OCI-LY7 (cell line): Measurements from ENCODE around the gene ISM2. TPM values are rescaled to one million over a fixed set of nuclear protein-coding genes. Genes with fewer than 3 reads are reported as not detected.

ENCODE experiments used
- BruUV-seq: library from RNA; stranded (reverse); fragments of 400-500 nt; replicated peaks from 2 replicates; lab custom pipeline; 2021; lab: Mats Ljungman, UMichigan
- CTCF ChIA-PET: fragments of 300-600 bp; sonication (Branson Sonifier 250); formaldehyde crosslinking; loops from one replicate; lab custom pipeline; 2022; ENCODE audit warnings: antibody characterized with exemption; ENCODE audit not compliant: unreplicated experiment; lab: Charles Lee
- POLR2A ChIA-PET: fragments of 300-600 bp; sonication (Branson Sonifier 250); formaldehyde crosslinking; loops from one replicate; lab custom pipeline; 2022; ENCODE audit warnings: antibody characterized with exemption; lab: Charles Lee
- DNase-seq: peaks from one replicate; pipeline ENCODE4 v3.0.0-alpha.2; 2015; ENCODE audit warnings: low spot score
- H2AFZ ChIP-seq: fragments of 200-600 bp; sonication (generic), shearing (Covaris generic); 2 replicates; pipeline ENCODE4 v1.6.1; 2014; ENCODE audit warnings: mild to moderate bottlenecking, antibody characterized with exemption, low read length, moderate library complexity
- H3K27ac ChIP-seq: fragments of 200-600 bp; sonication (generic); 2 replicates; pipeline ENCODE4 v1.5.1; 2014; ENCODE audit warnings: mixed run types, low read depth, mild to moderate bottlenecking, moderate library complexity, low read length, inconsistent platforms; ENCODE audit not compliant: poor library complexity, severe bottlenecking
- H3K36me3 ChIP-seq: fragments of 200-600 bp; sonication (generic); 2 replicates; pipeline ENCODE4 v1.6.1; 2014; ENCODE audit warnings: mild to moderate bottlenecking, antibody characterized with exemption, low read length, moderate library complexity, mixed read lengths; ENCODE audit not compliant: insufficient read depth
- H3K4me1 ChIP-seq: fragments of 200-600 bp; sonication (generic); 2 replicates; pipeline ENCODE4 v1.5.1; 2014; ENCODE audit warnings: mild to moderate bottlenecking, low read length; ENCODE audit not compliant: insufficient read depth, poor library complexity, severe bottlenecking
- H3K4me2 ChIP-seq: fragments of 200-600 bp; sonication (generic); 2 replicates; pipeline ENCODE4 v1.6.1; 2014; ENCODE audit warnings: mild to moderate bottlenecking, low read length
- H3K4me3 ChIP-seq: fragments of 200-600 bp; sonication (generic); 2 replicates; pipeline ENCODE4 v1.5.1; 2014; ENCODE audit warnings: mild to moderate bottlenecking, low read depth, low read length; ENCODE audit not compliant: poor library complexity, severe bottlenecking
- H3K79me2 ChIP-seq: fragments of 200-600 bp; sonication (generic); 2 replicates; pipeline ENCODE4 v1.6.1; 2016; ENCODE audit warnings: low read depth, mild to moderate bottlenecking, low read length, moderate library complexity, mixed read lengths; ENCODE audit not compliant: insufficient read depth
- H3K9me2 ChIP-seq: fragments of 200-600 bp; sonication (generic); 2 replicates; pipeline ENCODE4 v1.6.1; 2016; ENCODE audit warnings: mild to moderate bottlenecking, low read length, mixed read lengths; ENCODE audit not compliant: insufficient read depth
- H3K9me3 ChIP-seq: fragments of 200-600 bp; sonication (generic); 2 replicates; pipeline ENCODE4 v1.6.1; 2014; ENCODE audit warnings: mild to moderate bottlenecking, mixed run types, low read length, mixed read lengths
- H4K20me1 ChIP-seq: fragments of 200-600 bp; sonication (generic); 2 replicates; pipeline ENCODE4 v1.6.1; 2014; ENCODE audit warnings: mild to moderate bottlenecking, antibody characterized with exemption, low read length, moderate library complexity, mixed read lengths; ENCODE audit not compliant: insufficient read depth
- CTCF ChIP-seq: fragments of 200-600 bp; sonication (generic); conservative IDR thresholded peaks from 2 replicates; pipeline ENCODE4 v1.5.1; 2014; ENCODE audit warnings: mild to moderate bottlenecking, antibody characterized with exemption, low read length, moderate library complexity, mixed read lengths
- EZH2phosphoT487 ChIP-seq: fragments of 200-600 bp; sonication (generic); IDR thresholded peaks from 2 replicates; pipeline ENCODE4 v1.6.1; 2018; ENCODE audit warnings: low read depth, borderline replicate concordance, mild to moderate bottlenecking, mixed run types, antibody characterized with exemption, low read length, moderate library complexity, mixed read lengths
- intact Hi-C: fragments of 100-400 bp; cut with micrococcal nuclease; formaldehyde crosslinking; loops from one replicate; pipeline ENCODE4 v1.10.0; 2022; ENCODE audit not compliant: unreplicated experiment
- total RNA-seq, 2 experiments: library from RNA; depleted of rRNA in 1 of 2; stranded (reverse); fragments of >200 nt in 1 of 2; shearing (Covaris generic) in 1 of 2; gene quantifications; 2 replicates each; pipeline ENCODE4 v1.2.3, GENCODE V29; 2014 to 2022

Gene ISM2
- total RNA-seq, 2 experiments from 2014 or later: not detected

- H4K20me1 ChIP-seq: no peaks in the 10 kb centered on the region
- H2AFZ ChIP-seq: no peak overlapping the region
- H3K36me3 ChIP-seq: peaks cover 63% of the 10 kb centered on the region
- no peak for DNase-seq
- H3K4me3 ChIP-seq: no peak overlapping the region
- H3K79me2 ChIP-seq: no peaks in the 10 kb centered on the region
- TF ChIP-seq EZH2phosphoT487 (no peak), CTCF (no peak)
- CTCF ChIA-PET: no interaction called here
- H3K27ac ChIP-seq: no peak overlapping the region
- H3K4me2 ChIP-seq: no peak overlapping the region
- no TSS peak for BruUV-seq
- H3K4me1 ChIP-seq: no peaks in the 10 kb centered on the region
- no peaks in the 10 kb centered on the region for H3K9me3 ChIP-seq
- intact Hi-C loops: no loop called here
- no peaks in the 10 kb centered on the region for H3K9me2 ChIP-seq
- POLR2A ChIA-PET: interaction anchor here (0.8 kb wide), 1 partner anchor 8 kb away, joined by 3 read pairs; no protein-coding TSS in a partner anchor
These were observed 10.8 kb upstream of the ISM2 start for GRCh38 chr14:77509366-77509765.

GRCh38 chr14:77508876-77509275 lies 10.3 kb upstream of the ISM2 start:
- intact Hi-C loops: no loop called here
- no peak overlapping the region for H3K4me2 ChIP-seq
- BruUV-seq: TSS peak; percentile 29

More at GRCh38 chr14:77508876-77509275, 10.3 kb upstream of the ISM2 start:
- no peak overlapping the region for H3K27ac ChIP-seq
- H3K4me3 ChIP-seq: no peak overlapping the region
- no peaks in the 10 kb centered on the region for H3K79me2 ChIP-seq
- no peaks in the 10 kb centered on the region for H3K9me3 ChIP-seq
- DNase-seq: no peak
- TF ChIP-seq EZH2phosphoT487 (no peak), CTCF (no peak)
- no peak overlapping the region for H2AFZ ChIP-seq
- no peaks in the 10 kb centered on the region for H3K9me2 ChIP-seq
- no peaks in the 10 kb centered on the region for H4K20me1 ChIP-seq
- H3K36me3 ChIP-seq: peaks cover 59% of the 10 kb centered on the region
- POLR2A ChIA-PET: interaction anchor here (0.8 kb wide), 1 partner anchor 8 kb away, joined by 3 read pairs; no protein-coding TSS in a partner anchor
- CTCF ChIA-PET: no interaction called here
- H3K4me1 ChIP-seq: no peaks in the 10 kb centered on the region
